Ishikawa (cell line): ENCODE data around the gene UROD.

Experiments used
- CEBPB ChIP-seq: IDR thresholded peaks from 2 replicates; pipeline ENCODE4 v1.6.1; 2012
- CREB1 ChIP-seq: IDR thresholded peaks from 2 replicates; pipeline ENCODE4 v1.6.1; 2012; ENCODE audit warnings: low read depth
- EGR1 ChIP-seq: IDR thresholded peaks from 2 replicates; pipeline ENCODE4 v1.6.1; 2012
- EP300 ChIP-seq: IDR thresholded peaks from 2 replicates; pipeline ENCODE4 v1.6.1; 2012; ENCODE audit warnings: borderline replicate concordance
- FOXM1 ChIP-seq: IDR thresholded peaks from 2 replicates; pipeline ENCODE4 v1.6.1; 2012; ENCODE audit warnings: low read depth, borderline replicate concordance
- NFIC ChIP-seq: IDR thresholded peaks from 2 replicates; pipeline ENCODE4 v1.6.1; 2012
- RAD21 ChIP-seq: IDR thresholded peaks from 2 replicates; pipeline ENCODE4 v1.6.1; 2012; ENCODE audit warnings: low read depth
- TAF1 ChIP-seq: IDR thresholded peaks from 2 replicates; pipeline ENCODE4 v1.6.1; 2012; ENCODE audit warnings: low read depth, mild to moderate bottlenecking
- TCF12 ChIP-seq: IDR thresholded peaks from 2 replicates; pipeline ENCODE4 v1.6.1; 2012; ENCODE audit warnings: low read depth
- TEAD4 ChIP-seq: IDR thresholded peaks from 2 replicates; pipeline ENCODE4 v1.6.1; 2012
- USF1 ChIP-seq: IDR thresholded peaks from 2 replicates; pipeline ENCODE4 v1.6.1; 2012
- YY1 ChIP-seq: IDR thresholded peaks from 2 replicates; pipeline ENCODE4 v1.6.1; 2012; ENCODE audit warnings: low read depth
- ZBTB7A ChIP-seq: IDR thresholded peaks from 2 replicates; pipeline ENCODE4 v1.6.1; 2012; ENCODE audit warnings: low read depth
- TF ChIP-seq, protein P1 (sequence below): IDR thresholded peaks from 2 replicates; pipeline ENCODE4 v1.6.1; 2012; ENCODE audit warnings: low read depth, mild to moderate bottlenecking
- TF ChIP-seq, protein P2 (sequence below): IDR thresholded peaks from 2 replicates; pipeline ENCODE4 v1.6.1; 2012

The UROD gene

DNA sequence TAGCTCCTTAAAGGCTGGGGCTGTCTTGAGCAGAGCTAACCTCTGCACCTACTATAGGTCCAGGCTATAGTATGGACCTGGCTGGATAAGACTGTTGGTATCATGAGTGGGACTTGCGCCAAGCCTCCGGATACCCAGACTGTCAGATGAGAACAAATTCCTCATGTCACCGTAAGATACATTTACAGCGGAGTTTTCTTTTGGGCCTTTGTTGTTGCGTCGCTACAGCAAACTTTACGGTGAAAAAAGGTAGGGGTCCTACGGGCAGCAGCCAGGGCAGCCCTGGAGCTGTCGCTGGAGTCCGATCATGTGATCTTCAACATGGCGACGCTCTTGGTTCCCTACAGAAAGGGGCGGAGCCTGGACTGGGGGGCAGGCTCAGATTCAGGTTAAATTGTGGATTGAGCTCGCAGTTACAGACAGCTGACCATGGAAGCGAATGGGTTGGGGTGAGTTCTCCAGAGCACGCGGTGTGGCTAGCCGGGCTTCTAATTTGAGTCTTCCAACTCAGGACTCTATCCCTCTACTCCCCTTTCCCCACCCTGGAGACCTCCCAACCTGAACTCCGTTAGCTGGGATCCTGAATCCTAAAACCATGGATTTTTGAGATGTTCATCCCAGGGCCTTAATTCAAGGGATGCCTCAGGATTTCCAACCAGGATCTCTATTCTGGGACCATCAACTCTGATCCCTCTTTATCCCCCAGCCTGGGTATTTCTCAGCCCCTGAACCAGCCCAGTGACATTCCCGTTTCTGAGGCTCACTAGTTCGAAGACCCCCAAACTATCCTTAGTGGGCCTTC lies at the start of gene UROD:
Gene UROD (plus strand): TSS at position 418 of the 802 bp plus-strand sequence. CDS start 12 bp downstream, at position 430.
- TF ChIP-seq, protein P1, sequence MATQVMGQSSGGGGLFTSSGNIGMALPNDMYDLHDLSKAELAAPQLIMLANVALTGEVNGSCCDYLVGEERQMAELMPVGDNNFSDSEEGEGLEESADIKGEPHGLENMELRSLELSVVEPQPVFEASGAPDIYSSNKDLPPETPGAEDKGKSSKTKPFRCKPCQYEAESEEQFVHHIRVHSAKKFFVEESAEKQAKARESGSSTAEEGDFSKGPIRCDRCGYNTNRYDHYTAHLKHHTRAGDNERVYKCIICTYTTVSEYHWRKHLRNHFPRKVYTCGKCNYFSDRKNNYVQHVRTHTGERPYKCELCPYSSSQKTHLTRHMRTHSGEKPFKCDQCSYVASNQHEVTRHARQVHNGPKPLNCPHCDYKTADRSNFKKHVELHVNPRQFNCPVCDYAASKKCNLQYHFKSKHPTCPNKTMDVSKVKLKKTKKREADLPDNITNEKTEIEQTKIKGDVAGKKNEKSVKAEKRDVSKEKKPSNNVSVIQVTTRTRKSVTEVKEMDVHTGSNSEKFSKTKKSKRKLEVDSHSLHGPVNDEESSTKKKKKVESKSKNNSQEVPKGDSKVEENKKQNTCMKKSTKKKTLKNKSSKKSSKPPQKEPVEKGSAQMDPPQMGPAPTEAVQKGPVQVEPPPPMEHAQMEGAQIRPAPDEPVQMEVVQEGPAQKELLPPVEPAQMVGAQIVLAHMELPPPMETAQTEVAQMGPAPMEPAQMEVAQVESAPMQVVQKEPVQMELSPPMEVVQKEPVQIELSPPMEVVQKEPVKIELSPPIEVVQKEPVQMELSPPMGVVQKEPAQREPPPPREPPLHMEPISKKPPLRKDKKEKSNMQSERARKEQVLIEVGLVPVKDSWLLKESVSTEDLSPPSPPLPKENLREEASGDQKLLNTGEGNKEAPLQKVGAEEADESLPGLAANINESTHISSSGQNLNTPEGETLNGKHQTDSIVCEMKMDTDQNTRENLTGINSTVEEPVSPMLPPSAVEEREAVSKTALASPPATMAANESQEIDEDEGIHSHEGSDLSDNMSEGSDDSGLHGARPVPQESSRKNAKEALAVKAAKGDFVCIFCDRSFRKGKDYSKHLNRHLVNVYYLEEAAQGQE: no peak
- TF ChIP-seq, protein P2, sequence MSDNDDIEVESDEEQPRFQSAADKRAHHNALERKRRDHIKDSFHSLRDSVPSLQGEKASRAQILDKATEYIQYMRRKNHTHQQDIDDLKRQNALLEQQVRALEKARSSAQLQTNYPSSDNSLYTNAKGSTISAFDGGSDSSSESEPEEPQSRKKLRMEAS: peak; percentile 51; the same call in 1 of the 2 replicates
- TF ChIP-seq EP300: peak; percentile 45; the same call in 1 of the 2 replicates
- TF ChIP-seq CEBPB: no peak
- no peak for TF ChIP-seq EGR1
- TF ChIP-seq ZBTB7A: no peak
- TF ChIP-seq TEAD4: 0 out of 2 replicates have a peak, but pooled peaks have one; percentile 17
- TF ChIP-seq USF1: peak; percentile 99
- TF ChIP-seq NFIC: no peak
- TF ChIP-seq YY1: peak; percentile 98
- TF ChIP-seq FOXM1: no peak; the same call in 1 of the 2 replicates
- no peak for TF ChIP-seq RAD21
- TF ChIP-seq CREB1: no peak
- TF ChIP-seq TAF1: peak; percentile 71
- peak; percentile 71 for TF ChIP-seq TCF12

DNA sequence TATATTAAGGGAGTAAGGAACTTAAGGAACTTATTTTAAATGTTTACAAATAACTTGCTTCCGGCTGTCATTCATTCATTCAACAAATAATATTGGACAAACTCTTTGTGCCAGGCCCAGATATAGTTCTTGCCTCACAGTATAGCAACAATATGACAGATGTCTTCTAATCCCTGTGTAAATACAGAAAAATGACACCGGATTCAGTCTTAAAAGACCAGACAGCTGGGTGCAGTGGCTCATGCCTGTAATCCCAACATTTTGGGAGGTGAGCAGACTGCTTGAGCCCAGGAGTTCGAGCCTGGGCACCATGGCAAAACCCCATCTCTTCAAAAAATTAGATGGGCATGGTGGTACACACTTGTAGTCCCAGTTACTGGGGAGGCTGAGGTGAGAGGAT lies 49.3 kb upstream of the UROD start:
- TF ChIP-seq FOXM1 (no peak), NFIC (no peak), YY1 (no peak), EP300 (no peak), ZBTB7A (no peak), EGR1 (no peak), USF1 (no peak), TAF1 (no peak), RAD21 (no peak), TEAD4 (no peak), TCF12 (no peak), CEBPB (no peak), CREB1 (no peak)
- TF ChIP-seq, protein P2: no peak
- TF ChIP-seq, protein P1: no peak

DNA sequence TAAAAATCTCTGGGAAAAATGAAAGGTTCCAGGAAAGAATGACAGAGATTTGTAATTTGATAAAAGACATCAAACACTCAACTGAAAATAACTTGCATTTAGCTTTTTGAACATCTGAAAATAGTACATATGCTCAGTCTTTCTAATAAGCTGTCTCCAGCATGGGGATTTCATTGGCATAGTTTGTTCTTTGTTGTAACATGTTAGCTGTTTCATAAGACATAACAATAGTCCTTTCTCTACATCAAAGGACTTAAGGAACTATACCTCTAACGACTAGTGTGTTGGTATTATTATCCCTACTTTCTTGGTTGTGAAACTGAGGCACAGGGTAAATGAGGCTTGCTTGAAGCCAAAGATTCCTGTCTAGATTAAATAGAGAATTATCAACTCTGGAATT lies 47.7 kb upstream of the UROD start:
- no peak for TF ChIP-seq CEBPB
- TF ChIP-seq, protein P2: no peak
- no peak for TF ChIP-seq TCF12
- no peak for TF ChIP-seq RAD21
- no peak for TF ChIP-seq CREB1
- TF ChIP-seq, protein P1: no peak
- TF ChIP-seq TEAD4: no peak
- no peak for TF ChIP-seq NFIC
- TF ChIP-seq YY1: no peak
- no peak for TF ChIP-seq USF1
- no peak for TF ChIP-seq EGR1
- TF ChIP-seq TAF1: no peak
- TF ChIP-seq FOXM1: no peak
- TF ChIP-seq EP300: no peak
- TF ChIP-seq ZBTB7A: no peak
